Gastrocnemius medialis (tissue), 4 donors: ENCODE results near the gene PRR23C.

Source experiments
- POLR2A ChIP-seq, 2 donors: fragments of 450-650 bp; IDR thresholded peaks; one replicate each; pipeline ENCODE4 v1.6.1; 2017; ENCODE audit warnings: antibody characterized with exemption in 2 of 2, mild to moderate bottlenecking in 2 of 2, moderate library complexity in 2 of 2
- TF ChIP-seq, protein P1 (sequence below), 5 experiments: fragments of 450-650 bp in 3 of 5; fragments of 200-600 bp in 2 of 5; sonication (generic) in 2 of 5; IDR thresholded peaks in 4 of 5; conservative IDR thresholded peaks in 1 of 5; 1 replicate in 4 of 5; 2 replicates in 1 of 5; pipeline ENCODE4 v1.5.1; 2016 to 2019; ENCODE audit warnings: antibody characterized with exemption in 5 of 5, mild to moderate bottlenecking in 3 of 5, moderate library complexity in 3 of 5

DNA sequence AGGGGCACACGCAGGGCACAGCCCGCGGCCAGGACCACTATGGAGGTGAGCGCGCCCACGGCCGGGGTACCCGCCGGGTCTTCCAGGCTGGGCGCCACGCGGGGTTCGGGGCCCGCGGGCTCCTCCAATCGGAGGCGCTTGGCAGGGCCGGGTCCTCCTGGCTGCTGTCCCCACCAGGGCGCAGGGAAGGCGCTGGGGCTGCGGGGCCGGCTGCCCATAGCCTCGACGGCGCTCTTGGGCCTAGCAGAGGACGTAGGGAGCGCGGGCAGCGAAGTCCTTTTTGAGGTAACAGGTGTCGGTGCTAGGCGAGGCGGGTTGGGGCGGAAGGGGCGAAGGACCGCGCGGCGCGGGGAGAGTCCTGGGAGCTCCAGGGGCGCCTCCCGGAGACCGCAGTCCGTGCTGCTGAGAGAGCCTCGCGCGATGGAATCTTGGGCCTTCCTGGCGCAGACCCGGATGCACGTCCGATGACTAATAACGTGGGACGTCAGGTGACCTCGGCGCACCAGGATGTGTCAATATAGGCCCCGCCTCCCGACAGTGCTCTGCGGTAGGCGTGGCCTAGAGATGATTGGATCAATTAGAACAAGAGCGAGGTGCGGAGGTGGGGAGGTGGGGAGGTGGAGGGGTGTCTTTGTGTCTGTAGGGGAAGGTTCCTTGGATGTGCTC is 38.5 kb downstream of the PRR23C start, which contains the start of gene PRR23A:
- TF ChIP-seq, protein P1, sequence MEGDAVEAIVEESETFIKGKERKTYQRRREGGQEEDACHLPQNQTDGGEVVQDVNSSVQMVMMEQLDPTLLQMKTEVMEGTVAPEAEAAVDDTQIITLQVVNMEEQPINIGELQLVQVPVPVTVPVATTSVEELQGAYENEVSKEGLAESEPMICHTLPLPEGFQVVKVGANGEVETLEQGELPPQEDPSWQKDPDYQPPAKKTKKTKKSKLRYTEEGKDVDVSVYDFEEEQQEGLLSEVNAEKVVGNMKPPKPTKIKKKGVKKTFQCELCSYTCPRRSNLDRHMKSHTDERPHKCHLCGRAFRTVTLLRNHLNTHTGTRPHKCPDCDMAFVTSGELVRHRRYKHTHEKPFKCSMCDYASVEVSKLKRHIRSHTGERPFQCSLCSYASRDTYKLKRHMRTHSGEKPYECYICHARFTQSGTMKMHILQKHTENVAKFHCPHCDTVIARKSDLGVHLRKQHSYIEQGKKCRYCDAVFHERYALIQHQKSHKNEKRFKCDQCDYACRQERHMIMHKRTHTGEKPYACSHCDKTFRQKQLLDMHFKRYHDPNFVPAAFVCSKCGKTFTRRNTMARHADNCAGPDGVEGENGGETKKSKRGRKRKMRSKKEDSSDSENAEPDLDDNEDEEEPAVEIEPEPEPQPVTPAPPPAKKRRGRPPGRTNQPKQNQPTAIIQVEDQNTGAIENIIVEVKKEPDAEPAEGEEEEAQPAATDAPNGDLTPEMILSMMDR (IDR thresholded peaks at IDR 0.05 in 4 of 5, conservative IDR thresholded peaks at IDR 0.05 in 1 of 5): no peak
- TF ChIP-seq POLR2A (IDR thresholded peaks at IDR 0.05): no peak
